A549 (cell line): ENCODE results near the gene LCK.

Source experiments
- BHLHE40 ChIP-seq: IDR thresholded peaks from 2 replicates; pipeline ENCODE4 v1.6.1; 2012; ENCODE audit warnings: low read depth, low read length, inconsistent platforms
- MAZ ChIP-seq: fragments of 150-350 bp; IDR thresholded peaks from 2 replicates; pipeline ENCODE4 v1.6.1; 2014; ENCODE audit warnings: antibody characterized with exemption, low read depth, low read length, borderline replicate concordance

GRCh38 chr1:32286763-32287162, 35.7 kb downstream of the LCK start:
- TF ChIP-seq BHLHE40 (no peak), MAZ (no peak)
